Renal pelvis (tissue), 12 donors: ENCODE results near the gene MRPS7. TPM values are rescaled to one million over a fixed set of nuclear protein-coding genes. Genes with fewer than 3 reads are reported as not detected.

ENCODE experiments used
- DNase-seq: peaks from one replicate; pipeline ENCODE4 v3.0.0-alpha.2; 2013
- long read RNA-seq, 16 experiments: transcript quantifications; one replicate each; lab custom pipeline, GENCODE V29; 2026
- polyA plus RNA-seq, 3 donors: library from polyadenylated mRNA; unstranded; fragments of 120-200 nt; gene quantifications; one replicate each; pipeline ENCODE4 v1.2.1, GENCODE V29; 2013; ENCODE audit not compliant: insufficient read length in 3 of 3

The MRPS7 gene
- polyA plus RNA-seq = 10 to 100 TPM; 72.9 to 80.1 (median 79.4) TPM
- long read RNA-seq, donor 1, transcript MRPS7-201 (5 exons, 1,406 nt) = major isoform, 42 of 43 reads
- long read RNA-seq, donor 1, partial matches to known transcripts = 0 of 43 reads
- long read RNA-seq, donor 1, other reads (novel, unspliced or antisense) = 0 of 43 reads
- long read RNA-seq, donor 2, transcript MRPS7-203 (4 exons, 1,638 nt) = minor isoform, 6 of 96 reads
- long read RNA-seq, donor 2, transcript MRPS7-201 (5 exons, 1,406 nt) = major isoform, 72 of 96 reads
- long read RNA-seq, donor 2, partial matches to known transcripts = 6 of 96 reads
- long read RNA-seq, donor 2, other reads (novel, unspliced or antisense) = 10 of 96 reads
- long read RNA-seq, donor 3, transcript MRPS7-201 (5 exons, 1,406 nt) = major isoform, 45 of 74 reads
- long read RNA-seq, donor 3, partial matches to known transcripts = 24 of 74 reads
- long read RNA-seq, donor 3, other reads (novel, unspliced or antisense) = 0 of 74 reads
- long read RNA-seq, donor 4, transcript MRPS7-201 (5 exons, 1,406 nt) = major isoform, 67 of 80 reads
- long read RNA-seq, donor 4, transcript MRPS7-203 (4 exons, 1,638 nt) = minor isoform, 12 of 80 reads
- long read RNA-seq, donor 4, partial matches to known transcripts = 0 of 80 reads
- long read RNA-seq, donor 4, other reads (novel, unspliced or antisense) = 0 of 80 reads
- long read RNA-seq, donor 5, transcript MRPS7-201 (5 exons, 1,406 nt) = major isoform, 34 of 37 reads
- long read RNA-seq, donor 5, partial matches to known transcripts = 0 of 37 reads
- long read RNA-seq, donor 5, other reads (novel, unspliced or antisense) = 0 of 37 reads
- long read RNA-seq, donor 6, transcript MRPS7-201 (5 exons, 1,406 nt) = major isoform, 41 of 49 reads
- long read RNA-seq, donor 6, transcript MRPS7-203 (4 exons, 1,638 nt) = minor isoform, 7 of 49 reads
- long read RNA-seq, donor 6, partial matches to known transcripts = 0 of 49 reads
- long read RNA-seq, donor 6, other reads (novel, unspliced or antisense) = 0 of 49 reads
- long read RNA-seq, donor 7, transcript MRPS7-201 (5 exons, 1,406 nt) = major isoform, 67 of 79 reads
- long read RNA-seq, donor 7, partial matches to known transcripts = 5 of 79 reads
- long read RNA-seq, donor 7, other reads (novel, unspliced or antisense) = 0 of 79 reads
- long read RNA-seq, donor 8, transcript MRPS7-201 (5 exons, 1,406 nt) = major isoform, 14 of 17 reads
- long read RNA-seq, donor 8, partial matches to known transcripts = 0 of 17 reads
- long read RNA-seq, donor 8, other reads (novel, unspliced or antisense) = 0 of 17 reads
- long read RNA-seq, donor 9, transcript MRPS7-201 (5 exons, 1,406 nt) = major isoform, 70 of 119 reads
- long read RNA-seq, donor 9, transcript MRPS7-203 (4 exons, 1,638 nt) = minor isoform, 5 of 119 reads
- long read RNA-seq, donor 9, partial matches to known transcripts = 37 of 119 reads
- long read RNA-seq, donor 9, other reads (novel, unspliced or antisense) = 5 of 119 reads
- long read RNA-seq, donor 10, transcript MRPS7-201 (5 exons, 1,406 nt) = major isoform, 46 of 48 reads
- long read RNA-seq, donor 10, partial matches to known transcripts = 0 of 48 reads
- long read RNA-seq, donor 10, other reads (novel, unspliced or antisense) = 0 of 48 reads
- long read RNA-seq, donor 11, transcript MRPS7-201 (5 exons, 1,406 nt) = major isoform, 35 of 35 reads
- long read RNA-seq, donor 11, partial matches to known transcripts = 0 of 35 reads
- long read RNA-seq, donor 11, other reads (novel, unspliced or antisense) = 0 of 35 reads
- long read RNA-seq, donor 12, transcript MRPS7-201 (5 exons, 1,406 nt) = major isoform, 72 of 89 reads
- long read RNA-seq, donor 12, transcript MRPS7-203 (4 exons, 1,638 nt) = minor isoform, 6 of 89 reads
- long read RNA-seq, donor 12, partial matches to known transcripts = 10 of 89 reads
- long read RNA-seq, donor 12, other reads (novel, unspliced or antisense) = 0 of 89 reads
- long read RNA-seq, donor 13, transcript MRPS7-201 (5 exons, 1,406 nt) = major isoform, 30 of 59 reads
- long read RNA-seq, donor 13, partial matches to known transcripts = 27 of 59 reads
- long read RNA-seq, donor 13, other reads (novel, unspliced or antisense) = 0 of 59 reads
- long read RNA-seq, donor 14 = 0 reads
- long read RNA-seq, donor 15 = 0 reads
- long read RNA-seq, donor 16, transcript MRPS7-203 (4 exons, 1,638 nt) = minor isoform, 5 of 122 reads
- long read RNA-seq, donor 16, transcript MRPS7-201 (5 exons, 1,406 nt) = major isoform, 54 of 122 reads
- long read RNA-seq, donor 16, partial matches to known transcripts = 48 of 122 reads
- long read RNA-seq, donor 16, other reads (novel, unspliced or antisense) = 14 of 122 reads

DNA sequence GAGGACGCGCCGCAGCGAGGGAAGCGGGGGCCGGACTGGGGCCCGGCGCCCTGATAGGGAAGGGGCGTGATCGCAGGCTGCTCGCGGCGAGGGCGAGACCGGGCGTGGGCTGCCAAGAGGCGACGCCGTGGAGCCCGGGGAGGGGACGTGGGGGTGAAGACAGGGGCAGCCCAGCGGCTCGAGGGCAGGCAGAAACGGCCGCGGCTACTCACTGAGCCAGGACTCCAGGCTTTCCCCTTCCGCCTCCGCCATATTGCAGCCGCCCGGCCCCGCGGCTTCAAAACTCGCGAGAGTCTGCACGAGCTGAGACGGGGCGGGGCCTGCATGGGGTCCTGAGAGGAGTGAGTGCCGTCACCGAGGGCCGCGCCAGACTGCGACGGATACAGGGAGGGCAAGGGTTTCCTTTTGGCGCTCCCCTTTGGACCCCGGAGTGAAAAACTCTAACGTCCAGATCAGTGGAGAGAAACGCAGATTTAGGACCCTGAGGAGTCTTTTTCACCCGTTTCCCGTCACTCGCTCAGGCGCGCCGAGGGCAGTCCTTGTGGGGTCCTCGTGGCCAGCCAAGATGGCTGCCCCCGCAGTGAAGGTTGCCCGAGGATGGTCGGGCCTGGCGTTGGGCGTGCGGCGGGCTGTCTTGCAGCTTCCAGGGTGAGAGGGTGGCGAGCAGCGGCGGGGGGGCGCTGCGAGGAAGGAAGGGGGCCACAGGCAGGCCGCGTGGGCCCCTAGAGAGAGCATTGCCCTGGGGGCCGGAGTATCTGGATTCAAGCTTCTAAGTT lies at the start of gene MRPS7, which contains the start of gene GGA3:
TSS of gene MRPS7 (plus strand) at position 544 of the 776 bp plus-strand sequence. CDS start at position 566, 22 bp downstream.
TSS of gene GGA3 (minus strand) at position 271 of the 776 bp plus-strand sequence. CDS start at position 252, 19 bp downstream.
- peak; percentile 96 for DNase-seq

DNA sequence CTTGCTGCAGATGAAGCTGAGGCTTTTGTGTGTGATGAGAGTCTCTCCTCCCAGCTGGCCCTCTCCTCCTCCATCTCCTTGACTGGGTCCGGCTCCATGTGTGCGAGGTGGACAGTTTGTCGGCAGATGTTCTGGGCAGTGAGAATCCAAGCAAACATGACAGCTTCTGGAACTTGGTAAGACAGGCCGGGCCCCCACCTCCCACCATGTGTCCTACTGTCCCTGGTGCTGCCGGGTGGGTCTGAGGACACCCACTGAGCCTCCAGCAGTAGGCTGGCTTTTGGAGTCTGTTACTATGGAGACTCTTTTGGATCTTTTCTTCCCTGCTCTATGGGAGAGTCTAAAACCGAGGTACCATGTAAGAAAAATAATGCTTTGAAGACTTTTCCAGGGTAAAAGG lies 43.5 kb upstream of the MRPS7 start:
- DNase-seq = no peak

- DNase-seq = no peak
Observed at GRCh38 chr17:75219815-75220214, 41.9 kb upstream of the MRPS7 start.

GRCh38 chr17:75225016-75225415 lies 36.7 kb upstream of the MRPS7 start:
- no peak for DNase-seq

DNA sequence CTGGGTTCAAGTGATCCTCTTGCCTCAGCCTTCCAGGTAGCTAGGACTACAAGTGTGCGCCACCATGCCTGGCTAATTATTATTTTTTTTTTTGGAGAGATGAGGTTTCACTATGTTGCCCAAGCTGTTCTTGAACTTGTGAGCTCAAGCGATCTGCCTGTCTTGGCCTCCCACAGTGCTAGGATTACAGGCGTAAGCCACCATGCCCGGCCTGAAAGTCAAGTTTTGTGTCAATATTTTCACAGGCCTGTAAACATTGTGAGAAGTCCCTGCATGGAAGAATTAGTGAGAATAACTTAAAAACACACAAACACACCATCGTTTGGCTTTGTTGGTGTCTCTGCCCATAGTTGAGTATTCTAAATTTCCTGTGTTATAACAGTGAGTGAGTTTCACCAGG lies 34.0 kb upstream of the MRPS7 start:
- DNase-seq = no peak

DNA sequence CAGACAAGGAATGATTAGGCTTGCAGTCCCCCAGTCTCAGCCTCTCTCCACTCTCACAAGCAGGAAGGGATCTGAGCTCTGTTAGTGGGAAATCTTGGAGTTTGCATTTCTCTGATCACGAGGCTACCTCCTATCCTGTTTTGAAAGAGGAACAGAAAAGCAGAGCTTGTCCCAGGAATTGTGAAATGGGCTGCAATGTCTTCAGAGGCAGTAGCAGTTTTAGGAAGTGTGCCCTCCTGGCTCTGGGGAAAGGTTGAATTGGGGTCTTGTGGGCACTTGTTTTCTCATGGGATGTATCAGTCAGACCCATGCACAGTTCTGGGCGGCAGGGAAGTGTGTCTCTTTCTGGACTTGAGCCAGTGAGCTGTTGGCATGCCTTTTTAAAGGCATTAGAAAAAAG lies 33.4 kb upstream of the MRPS7 start:
- no peak for DNase-seq

DNA sequence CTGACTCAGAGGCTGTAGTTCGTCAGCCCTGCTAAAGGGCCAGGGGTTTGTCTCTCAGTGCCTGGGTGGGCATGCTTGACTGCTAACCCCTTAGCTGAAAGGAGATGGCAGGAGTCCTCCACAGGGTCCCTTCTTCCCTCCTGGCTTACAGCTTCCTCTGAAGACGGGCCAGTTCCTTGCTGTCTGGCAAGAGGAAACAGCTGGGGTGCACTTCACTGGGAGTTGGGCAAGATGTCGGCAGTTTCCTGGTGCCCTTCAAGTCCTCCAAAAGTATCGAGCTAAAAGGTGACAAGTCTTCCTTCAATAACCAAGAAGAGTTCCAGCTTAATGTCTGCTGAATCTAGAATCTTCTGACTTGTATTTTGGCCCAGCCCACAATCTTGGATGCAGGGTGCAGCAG lies 32.8 kb upstream of the MRPS7 start:
- no peak for DNase-seq

GRCh38 chr17:75231071-75231470 lies 30.6 kb upstream of the MRPS7 start:
- DNase-seq = no peak

DNA sequence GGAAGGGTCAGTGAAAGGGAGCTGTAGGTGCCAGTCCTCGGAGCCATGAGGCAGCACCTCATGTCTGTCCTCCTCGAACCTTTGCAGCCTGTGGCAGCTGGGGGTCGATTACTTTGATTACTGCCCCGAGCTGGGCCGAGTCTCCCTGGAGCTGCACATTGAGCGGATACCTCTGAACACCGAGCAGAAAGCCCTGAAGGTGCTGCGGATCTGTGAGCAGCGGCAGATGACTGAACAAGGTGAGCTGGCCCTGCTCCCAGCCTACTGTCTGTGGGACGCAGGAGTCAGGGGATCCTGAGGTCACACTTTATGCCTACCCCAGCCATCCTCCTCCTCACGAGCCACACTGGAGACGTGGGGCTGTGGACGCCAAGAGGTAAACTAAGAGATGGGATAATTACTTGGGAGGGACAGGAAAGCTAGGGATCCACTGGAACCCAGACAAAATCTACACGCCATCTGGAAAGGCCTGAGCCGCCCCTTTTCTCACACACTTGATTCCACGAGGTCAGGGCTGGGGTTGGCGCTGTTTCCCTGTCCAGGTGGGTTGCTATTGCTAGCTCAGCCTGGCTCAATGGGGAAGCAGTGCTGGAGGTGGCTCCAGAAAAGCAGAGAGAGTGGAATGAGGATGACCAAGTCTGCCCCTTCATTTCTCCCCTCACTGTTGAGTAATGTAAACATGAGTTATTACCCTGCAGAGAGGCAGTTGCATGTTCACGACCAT lies 29.8 kb upstream of the MRPS7 start:
- no peak for DNase-seq

DNA sequence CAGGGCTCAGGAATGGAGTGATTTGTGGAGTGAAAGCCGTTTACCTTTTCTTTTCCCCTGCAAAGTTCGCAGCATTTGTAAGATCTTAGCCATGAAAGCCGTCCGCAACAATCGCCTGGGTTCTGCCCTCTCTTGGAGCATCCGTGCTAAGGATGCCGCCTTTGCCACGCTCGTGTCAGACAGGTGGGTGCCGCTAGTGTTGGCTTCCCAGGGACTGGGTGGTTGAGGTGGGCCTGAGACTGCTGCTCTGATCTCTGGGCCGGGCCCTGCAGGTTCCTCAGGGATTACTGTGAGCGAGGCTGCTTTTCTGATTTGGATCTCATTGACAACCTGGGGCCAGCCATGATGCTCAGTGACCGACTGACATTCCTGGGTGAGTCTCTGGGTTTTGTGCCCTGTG lies 28.9 kb upstream of the MRPS7 start:
- no peak for DNase-seq

DNA sequence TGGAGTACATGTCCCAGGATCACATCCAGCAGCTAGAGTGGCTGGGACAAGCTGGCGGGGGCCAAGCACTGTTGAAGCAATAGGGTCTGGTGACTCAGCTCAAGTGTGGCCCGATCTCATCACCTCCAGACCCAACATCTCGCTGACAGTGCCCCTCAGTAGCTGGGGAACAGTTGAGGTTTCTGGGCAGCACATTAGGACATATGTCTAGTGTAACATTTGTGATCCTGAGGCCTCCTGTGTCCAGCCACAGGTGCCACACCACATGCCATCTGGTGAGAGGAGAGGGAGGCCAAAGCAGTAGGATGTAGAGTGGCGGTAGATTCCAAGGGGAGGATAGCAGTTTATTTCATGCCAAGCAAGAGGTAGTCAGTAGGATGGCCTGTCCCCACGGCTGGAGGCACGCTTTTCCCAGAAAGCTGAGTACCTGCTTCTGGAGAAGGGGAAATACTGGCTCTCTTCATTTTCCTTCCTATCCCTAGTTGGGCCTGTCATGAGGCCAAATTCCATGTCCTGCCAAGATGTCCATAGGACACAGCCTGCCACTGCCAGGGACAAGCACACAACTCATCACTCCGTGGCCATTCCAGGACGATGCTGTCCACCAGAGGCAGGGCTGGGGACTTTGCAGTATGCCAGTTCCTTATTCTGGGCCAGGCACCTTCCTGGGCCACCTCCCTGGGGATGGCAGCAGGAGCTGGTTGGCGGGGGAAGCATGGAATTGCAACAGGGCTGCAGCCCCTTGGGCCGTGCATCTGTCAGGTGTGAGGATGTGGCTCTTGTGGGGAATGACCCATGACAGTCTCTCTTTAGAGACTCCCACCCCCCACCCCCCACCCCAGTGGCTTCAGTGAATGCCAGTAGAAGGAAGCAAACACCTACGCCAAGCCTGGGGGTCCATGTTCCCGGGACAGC lies 24.3 kb upstream of the MRPS7 start:
- DNase-seq = no peak

GRCh38 chr17:75238020-75238580 lies 23.6 kb upstream of the MRPS7 start:
- DNase-seq = no peak

DNA sequence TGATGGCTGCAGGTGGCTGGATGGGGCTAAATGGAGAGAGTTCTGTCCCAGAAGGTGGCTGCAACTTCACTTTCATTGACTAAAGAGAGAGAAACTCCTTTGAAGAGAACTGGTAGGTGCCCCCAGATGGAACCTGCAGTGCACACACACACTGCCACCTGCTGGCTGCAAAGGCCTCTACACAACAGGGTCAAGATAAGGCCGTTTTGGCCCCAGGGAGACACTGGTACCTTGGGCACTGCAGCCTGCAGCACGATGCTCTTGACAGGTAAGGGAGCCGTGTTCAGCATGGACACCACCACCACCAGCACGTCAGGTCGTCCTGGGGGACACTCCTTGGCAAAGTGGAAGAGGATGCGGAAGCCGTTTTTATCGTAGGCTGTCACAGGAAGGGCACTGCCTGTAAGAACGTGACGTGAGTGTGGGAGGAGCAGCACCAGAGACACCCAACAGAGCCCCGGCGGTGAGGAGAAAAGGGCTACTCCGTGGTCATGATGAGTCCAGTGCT lies 22.9 kb upstream of the MRPS7 start:
- peak; percentile 38 for DNase-seq

- no peak for DNase-seq
Observed at GRCh38 chr17:75239214-75239613, 22.5 kb upstream of the MRPS7 start.

DNA sequence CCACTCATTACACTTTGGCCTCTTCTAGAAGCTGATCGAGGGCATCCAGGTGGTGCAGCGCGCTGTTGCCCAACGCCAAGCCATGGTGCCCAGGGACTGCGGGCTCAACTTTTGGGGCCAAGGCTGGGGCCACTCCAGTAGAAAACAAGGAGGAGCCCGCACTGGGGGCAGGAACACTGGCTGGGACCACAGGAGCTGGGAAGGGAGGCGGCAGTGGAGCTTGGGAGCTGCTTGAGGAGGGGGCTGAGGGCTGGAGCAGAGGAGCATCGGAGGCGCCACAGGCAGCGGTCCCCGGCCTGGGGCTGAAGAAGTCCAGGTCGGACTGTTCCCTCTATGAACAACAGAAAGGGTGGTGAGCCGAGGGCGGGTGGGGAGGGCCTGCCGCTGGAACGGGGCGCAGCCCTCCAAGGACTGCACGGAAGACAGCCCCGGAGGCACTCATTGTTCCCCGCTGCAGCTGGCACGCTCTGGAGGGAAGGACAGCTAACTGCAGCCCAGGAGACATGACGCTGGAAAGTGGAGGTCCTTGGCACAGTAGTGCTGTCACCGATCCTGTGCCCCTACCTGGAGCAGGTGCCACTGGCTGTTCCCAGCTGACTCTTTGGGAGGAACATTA lies 21.8 kb upstream of the MRPS7 start:
- no peak for DNase-seq
